ENCODE data around the gene SKP1. TPM values are rescaled to one million over a fixed set of nuclear protein-coding genes. Genes with fewer than 3 reads are reported as not detected.
"Not testable (repeated sequence)": the region's sequence is repeated elsewhere in the genome, so short reads cannot be mapped to it uniquely, and the experiment has no call there.

Gene SKP1
- total and polyA plus RNA-seq, 7 experiments from 2014 or later: 224 to 1,361 (median 274) TPM

DNA sequence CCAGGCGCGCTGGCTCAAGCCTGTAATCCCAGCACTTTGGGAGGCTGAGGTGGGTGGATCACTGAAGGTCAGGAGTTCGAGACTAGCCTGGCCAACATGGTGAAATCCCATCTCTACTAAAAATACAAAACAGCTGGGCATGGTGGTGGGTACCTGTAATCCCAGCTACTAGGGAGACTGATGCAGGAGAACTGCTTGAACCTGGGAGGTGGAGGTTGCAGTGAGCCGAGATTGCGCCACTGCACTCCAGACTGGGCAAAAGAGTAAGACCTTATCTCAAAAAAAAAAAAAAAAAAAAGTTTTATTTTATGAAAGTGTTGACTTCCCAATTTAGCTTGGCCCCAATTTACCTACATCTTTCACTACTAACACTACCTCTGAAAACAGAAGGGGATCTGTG lies 44.9 kb upstream of the SKP1 start:
- peaks cover 0 to 27% (median 13%) of the 10 kb centered on the region in 5 donors for H3K36me3 Mint-ChIP-seq
- DNase-seq; H3K27me3 Mint-ChIP-seq; H3K4me3 ChIP-seq (ENCODE audit: low read length); H3K27me3 ChIP-seq (ENCODE audit: control insufficient read depth in 2 of 2, insufficient read depth in 2 of 2, low read length in 2 of 2); H3K27ac ChIP-seq (ENCODE audit: low read depth, low read length); H3K9me3 Mint-ChIP-seq; ATAC-seq; H3K9me3 ChIP-seq (ENCODE audit: control insufficient read depth in 2 of 3, low read length in 3 of 3): not testable (repeated sequence)
- ChIA-PET CTCF (interaction anchor here (0.6 to 1.1 kb wide), 3 partner anchors 13 to 124 kb away, joined by 3 read pairs; no protein-coding TSS in a partner anchor), POLR2A (interaction anchor here (0.6 to 1.2 kb wide), 7 partner anchors 16 to 189 kb away, joined by 3 to 5 read pairs (median 3); partner anchors contain the start of gene SKP1)
- intact Hi-C loops (cut with micrococcal nuclease): loop anchor here (10.0 kb wide), 2 partner anchors 383 to 683 kb away; partner anchors contain the start of gene PCBD2 (in 1 of the 2)
- peaks cover 59 to 88% (median 81%) of the 10 kb centered on the region in 7 donors for H3K4me1 Mint-ChIP-seq
- Histone ChIP-seq H3K36me3 (ENCODE audit: control insufficient read depth in 2 of 3, insufficient read depth in 3 of 3, low read length in 3 of 3) (peaks cover 3 to 14% (median 6%) of the 10 kb centered on the region in 3 experiments), H3K4me1 (ENCODE audit: control insufficient read depth in 2 of 2, insufficient read depth in 2 of 2, low read length in 2 of 2) (peaks cover 46 to 53% of the 10 kb centered on the region in 2 donors)
- H3K4me3 Mint-ChIP-seq: peak overlapping the region in 9 of 10 donors; percentile 23 to 96 (median 63)
- H3K27ac Mint-ChIP-seq: peak overlapping the region in 5 of 9 donors; percentile 0 to 74 (median 50)

DNA sequence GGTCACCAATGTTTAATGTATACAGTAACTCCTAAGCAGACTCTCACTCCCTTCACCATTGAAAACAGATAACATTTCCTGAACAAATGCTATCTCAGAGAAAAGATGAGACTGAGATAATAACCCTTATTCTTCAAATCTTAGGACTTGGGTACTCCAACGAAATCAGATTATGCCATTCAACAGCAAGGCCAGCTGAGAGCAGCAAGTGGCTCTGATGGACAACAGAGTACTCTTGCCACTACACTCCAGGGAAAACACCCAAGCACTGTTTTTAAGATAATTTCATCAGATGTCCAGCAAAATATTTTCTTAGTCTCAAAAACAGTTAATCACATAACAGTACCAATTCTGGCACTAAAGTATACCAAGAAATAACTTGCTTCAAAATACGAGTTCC lies 39.0 kb upstream of the SKP1 start:
- ChIA-PET POLR2A (interaction anchor here (1.5 kb wide), 1 partner anchor 10 kb away, joined by 7 read pairs; the partner anchor contains the start of gene PPP2CA), CTCF (no interaction called here)
- H3K9me3 Mint-ChIP-seq: peaks cover 0 to 1% (median 0%) of the 10 kb centered on the region in 11 donors
- DNase-seq: no peak
- no peak overlapping the region for H3K4me3 ChIP-seq (ENCODE audit: low read length)
- no peaks in the 10 kb centered on the region for H3K9me3 ChIP-seq (ENCODE audit: control insufficient read depth in 2 of 3, low read length in 3 of 3)
- ATAC-seq: no peak
- peaks cover 38 to 45% of the 10 kb centered on the region in 2 donors for H3K4me1 ChIP-seq (ENCODE audit: control insufficient read depth in 2 of 2, insufficient read depth in 2 of 2, low read length in 2 of 2)
- intact Hi-C loops (cut with micrococcal nuclease): loop anchor here in 1 of 2 donors (1.0 kb wide), 1 partner anchor 7 kb away; no protein-coding TSS in a partner anchor
- peak overlapping the region in 7 of 10 donors; percentile 10 to 46 (median 36) for H3K4me3 Mint-ChIP-seq
- H3K27me3 Mint-ChIP-seq: no peaks in the 10 kb centered on the region
- H3K27ac ChIP-seq (ENCODE audit: low read depth, low read length): no peak overlapping the region
- H3K27ac Mint-ChIP-seq: peak overlapping the region in 3 of 9 donors; percentile 19 to 69 (median 52)
- peaks cover 0 to 29% (median 9%) of the 10 kb centered on the region in 5 donors for H3K36me3 Mint-ChIP-seq
- no peaks in the 10 kb centered on the region for H3K27me3 ChIP-seq (ENCODE audit: control insufficient read depth in 2 of 2, insufficient read depth in 2 of 2, low read length in 2 of 2)
- peaks cover 2 to 4% (median 3%) of the 10 kb centered on the region in 3 experiments for H3K36me3 ChIP-seq (ENCODE audit: control insufficient read depth in 2 of 3, insufficient read depth in 3 of 3, low read length in 3 of 3)
- H3K4me1 Mint-ChIP-seq: peaks cover 52 to 89% (median 82%) of the 10 kb centered on the region in 7 donors

DNA sequence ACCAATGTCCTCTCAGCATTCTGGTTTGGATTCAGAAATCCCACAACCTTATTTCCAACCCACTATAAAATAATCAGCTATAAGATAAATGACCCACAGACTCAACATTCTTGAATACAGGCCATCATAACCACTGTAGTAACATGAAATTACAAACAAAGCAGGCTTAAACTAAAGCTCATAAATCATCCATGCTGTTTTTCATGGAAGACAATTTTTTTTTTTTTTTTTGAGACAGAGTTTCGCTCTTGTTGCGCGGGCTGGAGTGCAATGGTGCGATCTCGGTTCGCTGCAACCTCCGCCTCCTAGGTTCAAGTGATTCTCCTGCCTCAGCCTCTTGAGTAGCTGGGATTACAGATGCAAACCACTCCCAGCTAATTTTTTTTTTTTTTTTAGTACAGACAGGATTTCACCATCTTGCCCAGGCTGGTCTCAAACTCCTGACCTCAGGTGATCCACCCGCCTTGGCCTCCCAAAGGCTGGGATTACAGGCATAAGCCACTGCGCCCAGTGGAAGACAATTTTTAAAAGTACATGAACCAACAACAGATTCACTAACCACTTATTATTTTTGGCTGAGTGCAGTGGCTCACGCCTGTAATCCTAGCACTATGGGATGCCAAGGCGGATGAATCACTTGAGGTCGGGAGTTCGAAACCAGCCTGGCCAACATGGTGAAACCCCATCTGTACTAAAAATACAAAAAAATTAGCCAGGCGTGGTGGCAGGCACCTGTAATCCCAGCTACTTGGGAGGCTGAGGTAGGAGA lies 34.7 kb upstream of the SKP1 start:
- Mint-ChIP-seq H3K4me1 (peaks cover 44 to 84% (median 75%) of the 10 kb centered on the region in 7 donors), H3K4me3 (peak overlapping the region in 5 of 10 donors; percentile 30 to 62 (median 54)), H3K36me3 (peaks cover 0 to 23% (median 3%) of the 10 kb centered on the region in 5 donors), H3K27ac (peak overlapping the region in 1 of 9 donors; percentile 87)
- H3K9me3 Mint-ChIP-seq; H3K9me3 ChIP-seq (ENCODE audit: control insufficient read depth in 2 of 3, low read length in 3 of 3); DNase-seq; H3K36me3 ChIP-seq (ENCODE audit: control insufficient read depth in 2 of 3, insufficient read depth in 3 of 3, low read length in 3 of 3); H3K27ac ChIP-seq (ENCODE audit: low read depth, low read length); H3K4me3 ChIP-seq (ENCODE audit: low read length); H3K27me3 Mint-ChIP-seq; ATAC-seq; H3K27me3 ChIP-seq (ENCODE audit: control insufficient read depth in 2 of 2, insufficient read depth in 2 of 2, low read length in 2 of 2): not testable (repeated sequence)
- intact Hi-C loops (cut with micrococcal nuclease): loop anchor here in 1 of 2 donors (2.0 kb wide), 1 partner anchor 15 kb away; the partner anchor contains the start of gene PPP2CA
- ChIA-PET POLR2A (interaction anchor here (0.7 to 0.8 kb wide), 2 partner anchors 14 to 34 kb away, joined by 3 to 4 read pairs; partner anchors contain the start of gene PPP2CA), CTCF (interaction anchor here (0.7 kb wide), 1 partner anchor 77 kb away, joined by 5 read pairs; no protein-coding TSS in a partner anchor)
- H3K4me1 ChIP-seq (ENCODE audit: control insufficient read depth in 2 of 2, insufficient read depth in 2 of 2, low read length in 2 of 2): peaks cover 12 to 43% of the 10 kb centered on the region in 2 donors

DNA sequence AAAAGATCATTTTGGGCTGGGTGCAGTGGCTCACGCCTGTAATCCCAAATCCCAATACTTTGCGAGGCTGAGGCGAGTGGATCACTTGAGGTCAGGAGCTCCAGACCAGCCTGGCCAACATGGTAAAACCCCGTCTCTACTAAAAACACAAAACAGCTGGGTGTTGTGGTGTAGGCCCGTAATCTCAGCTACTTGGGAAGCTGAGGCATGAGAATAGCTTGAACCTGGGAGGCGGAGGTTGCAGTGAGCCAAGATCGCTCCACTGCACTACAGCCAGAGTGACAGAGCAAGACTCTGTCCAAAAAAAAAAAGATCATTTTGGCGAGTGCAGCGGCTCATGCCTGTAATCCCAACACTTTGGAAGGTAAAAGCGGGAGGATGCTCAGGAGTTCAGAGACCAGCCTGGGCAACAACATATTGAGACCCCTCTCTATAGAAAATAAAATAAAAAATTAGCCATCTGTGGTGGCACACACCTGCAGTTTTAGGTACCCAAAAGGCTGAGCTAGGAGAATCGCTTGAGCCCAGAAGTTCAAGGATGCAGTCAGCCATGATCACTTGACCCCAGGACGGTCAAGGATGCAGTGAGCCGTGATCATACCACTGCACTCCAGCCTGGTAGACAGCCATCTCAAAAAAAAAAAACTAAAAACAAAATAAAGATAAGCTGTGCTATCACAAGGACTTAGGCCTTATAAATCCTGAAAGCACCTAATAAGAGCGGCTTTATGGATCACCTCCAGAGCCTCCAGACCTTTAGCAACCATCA lies 32.9 kb upstream of the SKP1 start:
- H3K4me1 Mint-ChIP-seq: peaks cover 42 to 80% (median 73%) of the 10 kb centered on the region in 7 donors
- no peak for DNase-seq
- peak overlapping the region in 6 of 9 donors; percentile 13 to 76 (median 28) for H3K27ac Mint-ChIP-seq
- H3K27me3 ChIP-seq (ENCODE audit: control insufficient read depth in 2 of 2, insufficient read depth in 2 of 2, low read length in 2 of 2): no peaks in the 10 kb centered on the region
- H3K4me3 Mint-ChIP-seq: peak overlapping the region in 5 of 10 donors; percentile 27 to 48 (median 43)
- ChIA-PET CTCF (interaction anchor here (0.7 kb wide), 1 partner anchor 22 kb away, joined by 4 read pairs; no protein-coding TSS in a partner anchor), POLR2A (interaction anchor here (0.7 to 2.1 kb wide), 4 partner anchors 8 to 323 kb away, joined by 3 to 13 read pairs (median 3); partner anchors contain the start of gene PPP2CA)
- H3K9me3 ChIP-seq (ENCODE audit: control insufficient read depth in 2 of 3, low read length in 3 of 3): no peaks in the 10 kb centered on the region
- no peak for ATAC-seq
- no peaks in the 10 kb centered on the region for H3K27me3 Mint-ChIP-seq
- no peak overlapping the region for H3K4me3 ChIP-seq (ENCODE audit: low read length)
- H3K4me1 ChIP-seq (ENCODE audit: control insufficient read depth in 2 of 2, insufficient read depth in 2 of 2, low read length in 2 of 2): peaks cover 11 to 43% of the 10 kb centered on the region in 2 donors
- no peak overlapping the region for H3K27ac ChIP-seq (ENCODE audit: low read depth, low read length)
- intact Hi-C loops (cut with micrococcal nuclease): no loop called here
- peaks cover 0 to 13% (median 0%) of the 10 kb centered on the region in 3 experiments for H3K36me3 ChIP-seq (ENCODE audit: control insufficient read depth in 2 of 3, insufficient read depth in 3 of 3, low read length in 3 of 3)
- peaks cover 0 to 29% (median under 1%) of the 10 kb centered on the region in 5 donors for H3K36me3 Mint-ChIP-seq
- peaks cover 0 to 1% (median 0%) of the 10 kb centered on the region in 11 donors for H3K9me3 Mint-ChIP-seq

DNA sequence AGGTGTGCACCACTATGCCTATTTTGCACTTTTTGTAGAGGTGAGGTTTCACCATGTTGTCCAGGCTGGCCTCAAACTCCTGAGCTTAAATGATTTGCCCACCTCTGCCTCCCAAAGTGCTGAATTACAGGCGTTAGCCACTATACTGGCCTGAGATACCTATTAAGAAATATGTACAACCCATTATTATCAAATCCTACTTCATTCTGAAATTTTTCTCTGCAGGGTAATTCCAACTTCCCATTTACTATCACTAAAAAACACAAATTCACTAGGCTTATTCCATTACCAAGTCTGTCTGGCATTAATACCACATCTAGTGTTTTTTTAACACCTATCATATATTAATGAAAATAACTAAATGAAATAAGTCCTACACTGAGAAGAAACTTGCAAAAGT lies 30.9 kb upstream of the SKP1 start:
- ChIA-PET POLR2A (interaction anchor here (0.5 to 2.1 kb wide), 2 partner anchors 18 kb away, joined by 3 to 13 read pairs; partner anchors contain the start of gene PPP2CA), CTCF (no interaction called here)
- intact Hi-C loops (cut with micrococcal nuclease): loop anchor here in 1 of 2 donors (1.0 kb wide), 1 partner anchor 9 kb away; no protein-coding TSS in a partner anchor
- Histone ChIP-seq H3K9me3 (ENCODE audit: control insufficient read depth in 2 of 3, low read length in 3 of 3) (no peaks in the 10 kb centered on the region), H3K36me3 (ENCODE audit: control insufficient read depth in 2 of 3, insufficient read depth in 3 of 3, low read length in 3 of 3) (peaks cover 0 to 23% (median 8%) of the 10 kb centered on the region in 3 experiments), H3K4me1 (ENCODE audit: control insufficient read depth in 2 of 2, insufficient read depth in 2 of 2, low read length in 2 of 2) (peaks cover 9 to 31% of the 10 kb centered on the region in 2 donors), H3K4me3 (ENCODE audit: low read length) (no peak overlapping the region), H3K27me3 (ENCODE audit: control insufficient read depth in 2 of 2, insufficient read depth in 2 of 2, low read length in 2 of 2) (no peaks in the 10 kb centered on the region), H3K27ac (ENCODE audit: low read depth, low read length) (no peak overlapping the region)
- peaks cover 5 to 31% (median 8%) of the 10 kb centered on the region in 5 donors for H3K36me3 Mint-ChIP-seq
- peaks cover 36 to 76% (median 60%) of the 10 kb centered on the region in 7 donors for H3K4me1 Mint-ChIP-seq
- DNase-seq: no peak
- no peaks in the 10 kb centered on the region for H3K9me3 Mint-ChIP-seq
- H3K27me3 Mint-ChIP-seq: no peaks in the 10 kb centered on the region
- ATAC-seq: no peak
- no peak overlapping the region for H3K4me3 Mint-ChIP-seq
- peak overlapping the region in 4 of 9 donors; percentile 23 to 48 (median 40) for H3K27ac Mint-ChIP-seq
